SU-DHL-6 (cell line): Measurements from ENCODE around the gene SHD.
A peak's percentile ranks its signal among the peaks of the same experiment; 100 is the strongest.

Experiments used
- H2AFZ ChIP-seq: fragments of 200-600 bp; sonication (generic); 2 replicates; pipeline ENCODE4 v1.6.1; 2014; ENCODE audit warnings: low read depth, mild to moderate bottlenecking, moderate library complexity, mixed read lengths, antibody characterized with exemption, low read length; ENCODE audit not compliant: severe bottlenecking
- H3F3A ChIP-seq: fragments of 200-600 bp; shearing (Covaris generic); 2 replicates; pipeline ENCODE4 v1.6.0; 2016; ENCODE audit warnings: antibody characterized with exemption, mild to moderate bottlenecking; ENCODE audit not compliant: insufficient read depth
- H3K27ac ChIP-seq: fragments of 200-600 bp; sonication (generic); 2 replicates; pipeline ENCODE4 v1.5.1; 2016; ENCODE audit warnings: low read depth, mild to moderate bottlenecking, low read length, moderate library complexity, mixed read lengths
- H3K27me3 ChIP-seq: fragments of 200-600 bp; sonication (generic), shearing (Covaris generic); 2 replicates; pipeline ENCODE4 v1.6.0; 2014; ENCODE audit warnings: mild to moderate bottlenecking, low read length
- H3K36me3 ChIP-seq: fragments of 200-600 bp; sonication (generic); 2 replicates; pipeline ENCODE4 v1.6.1; 2014; ENCODE audit warnings: mild to moderate bottlenecking, low read length, mixed read lengths
- H3K4me2 ChIP-seq: fragments of 300-600, 200-600 bp; shearing (Covaris generic), sonication (generic); 2 replicates; pipeline ENCODE4 v1.6.0; 2014; ENCODE audit warnings: low read length, low read depth, mild to moderate bottlenecking; ENCODE audit not compliant: poor library complexity, severe bottlenecking
- H3K4me3 ChIP-seq: fragments of 200-600 bp; sonication (generic); 2 replicates; pipeline ENCODE4 v1.5.1; 2014; ENCODE audit warnings: antibody characterized with exemption, low read length, mild to moderate bottlenecking, mixed read lengths; ENCODE audit not compliant: insufficient read depth, poor library complexity, severe bottlenecking
- H3K79me2 ChIP-seq: fragments of 200-600 bp; sonication (generic); 2 replicates; pipeline ENCODE4 v1.6.1; 2014; ENCODE audit warnings: mild to moderate bottlenecking, low read length, moderate library complexity; ENCODE audit not compliant: insufficient read depth
- H3K9ac ChIP-seq: fragments of 200-600 bp; sonication (generic); 2 replicates; pipeline ENCODE4 v1.7.0; 2014; ENCODE audit warnings: mild to moderate bottlenecking, low read length
- H3K9me2 ChIP-seq: fragments of 200-600 bp; sonication (generic); replicated peaks from 2 replicates; pipeline ENCODE4 v1.6.1; 2014; ENCODE audit warnings: low read length; ENCODE audit not compliant: insufficient read depth
- H3K9me3 ChIP-seq: fragments of 200-600 bp; sonication (generic); 2 replicates; pipeline ENCODE4 v1.6.1; 2014; ENCODE audit warnings: low read length, mixed read lengths; ENCODE audit not compliant: insufficient read depth
- H4K20me1 ChIP-seq: fragments of 200-600 bp; sonication (generic); 2 replicates; pipeline ENCODE4 v1.6.1; 2014; ENCODE audit warnings: low read depth, mild to moderate bottlenecking, antibody characterized with exemption, low read length, moderate library complexity, mixed read lengths
- EZH2phosphoT487 ChIP-seq: fragments of 200-600 bp; sonication (generic), shearing (Covaris generic); conservative IDR thresholded peaks from 2 replicates; pipeline ENCODE4 v1.6.1; 2018; ENCODE audit warnings: mild to moderate bottlenecking, antibody characterized with exemption, low read length, moderate library complexity, mixed read lengths
- TF ChIP-seq, protein P1 (sequence below): fragments of 200-600 bp; sonication (generic); IDR thresholded peaks from one replicate; pipeline ENCODE4 v1.5.1; 2017; ENCODE audit warnings: antibody characterized with exemption, mild to moderate bottlenecking, low read length, moderate library complexity; ENCODE audit not compliant: insufficient read depth, poor library complexity, severe bottlenecking

SHD gene

DNA sequence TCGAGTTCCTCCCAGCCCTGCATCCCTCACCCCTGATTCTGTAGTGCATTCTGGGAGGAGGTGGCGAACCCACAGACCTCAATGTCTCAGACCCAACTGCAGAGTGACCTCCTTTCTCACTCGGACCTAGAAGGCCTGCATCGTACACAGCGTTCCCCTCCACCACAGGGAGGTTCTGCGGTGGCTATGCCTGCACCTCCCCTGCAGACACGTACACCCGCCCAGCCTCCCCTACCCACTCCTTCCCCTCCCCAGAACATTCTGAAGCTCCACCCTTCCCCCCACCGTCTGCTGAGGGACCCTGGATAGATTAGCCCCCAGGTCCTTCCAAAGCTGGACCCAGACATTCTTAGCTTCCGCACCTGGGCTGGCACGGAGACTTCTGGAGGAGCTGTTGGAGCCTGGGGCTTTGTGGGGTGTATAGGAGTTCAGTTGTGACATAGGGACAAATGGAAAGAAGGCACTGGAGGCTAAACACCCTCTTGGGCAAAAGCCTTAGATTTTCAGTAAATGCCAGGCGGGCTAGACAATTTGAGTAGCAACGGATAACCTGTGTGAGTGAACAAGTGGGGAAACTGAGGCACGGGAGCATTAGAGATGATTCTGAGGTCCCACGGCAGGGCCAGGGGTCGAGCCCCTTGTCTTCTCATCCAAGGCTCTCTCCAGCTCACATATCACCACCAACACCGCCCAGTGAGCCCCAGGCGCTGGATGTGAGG, 24.9 kb downstream of the SHD start:
- TF ChIP-seq, protein P1, sequence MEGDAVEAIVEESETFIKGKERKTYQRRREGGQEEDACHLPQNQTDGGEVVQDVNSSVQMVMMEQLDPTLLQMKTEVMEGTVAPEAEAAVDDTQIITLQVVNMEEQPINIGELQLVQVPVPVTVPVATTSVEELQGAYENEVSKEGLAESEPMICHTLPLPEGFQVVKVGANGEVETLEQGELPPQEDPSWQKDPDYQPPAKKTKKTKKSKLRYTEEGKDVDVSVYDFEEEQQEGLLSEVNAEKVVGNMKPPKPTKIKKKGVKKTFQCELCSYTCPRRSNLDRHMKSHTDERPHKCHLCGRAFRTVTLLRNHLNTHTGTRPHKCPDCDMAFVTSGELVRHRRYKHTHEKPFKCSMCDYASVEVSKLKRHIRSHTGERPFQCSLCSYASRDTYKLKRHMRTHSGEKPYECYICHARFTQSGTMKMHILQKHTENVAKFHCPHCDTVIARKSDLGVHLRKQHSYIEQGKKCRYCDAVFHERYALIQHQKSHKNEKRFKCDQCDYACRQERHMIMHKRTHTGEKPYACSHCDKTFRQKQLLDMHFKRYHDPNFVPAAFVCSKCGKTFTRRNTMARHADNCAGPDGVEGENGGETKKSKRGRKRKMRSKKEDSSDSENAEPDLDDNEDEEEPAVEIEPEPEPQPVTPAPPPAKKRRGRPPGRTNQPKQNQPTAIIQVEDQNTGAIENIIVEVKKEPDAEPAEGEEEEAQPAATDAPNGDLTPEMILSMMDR = no peak
- TF ChIP-seq EZH2phosphoT487 = no peak
- Histone ChIP-seq H3K4me3 (peak overlapping the region; percentile 56), H3K79me2 (no peaks in the 10 kb centered on the region), H3K27ac (no peak overlapping the region), H3K36me3 (no peaks in the 10 kb centered on the region), H3F3A (no peaks in the 10 kb centered on the region), H2AFZ (peak overlapping the region; percentile 2), H3K27me3 (no peaks in the 10 kb centered on the region), H3K4me2 (peak overlapping the region; percentile 31), H3K9me2 (no peaks in the 10 kb centered on the region), H4K20me1 (no peaks in the 10 kb centered on the region), H3K9ac (peak overlapping the region; percentile 51; the same call in 1 of the 2 replicates), H3K9me3 (no peaks in the 10 kb centered on the region)

DNA sequence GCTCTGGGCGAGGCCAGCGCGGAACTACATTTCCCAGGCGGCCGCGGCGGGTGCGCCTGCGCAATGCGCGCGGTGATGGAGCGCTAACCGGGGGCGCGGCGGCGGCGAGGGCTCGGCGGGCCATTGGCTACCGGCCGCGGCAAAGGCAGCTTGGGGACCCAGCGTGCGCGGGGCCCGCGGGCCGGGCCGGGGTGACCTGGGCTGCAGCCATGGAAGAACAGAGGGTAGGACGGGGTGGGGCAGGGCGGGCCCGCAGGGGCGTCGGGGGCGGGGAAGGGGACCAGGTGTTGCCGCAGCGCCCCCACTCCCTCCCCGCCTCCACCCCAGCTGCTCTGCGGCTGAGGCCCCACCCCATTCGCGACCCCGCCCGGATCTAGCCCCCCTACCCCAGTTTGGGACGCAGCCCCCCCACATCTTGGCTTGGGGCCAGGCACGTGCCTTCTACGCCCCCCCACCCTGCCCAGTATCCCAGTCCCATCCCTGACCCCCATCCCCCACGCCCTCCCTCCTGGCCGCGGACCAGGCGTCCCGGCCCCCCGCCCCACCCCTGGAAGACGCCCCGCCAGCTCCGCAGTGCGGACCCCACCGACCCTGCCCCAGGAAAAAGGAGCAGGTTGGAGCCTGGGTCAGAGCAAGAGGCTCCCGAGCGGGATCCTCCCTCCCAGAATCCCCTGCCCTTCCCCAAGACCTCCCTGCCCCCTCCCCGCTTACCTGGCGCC, 25.6 kb downstream of the SHD start, which contains the start of gene FSD1:
Gene FSD1 (plus strand): TSS at position 61 of the 719 bp plus-strand sequence. CDS start 149 bp downstream, at position 210.
- Histone ChIP-seq H3K27me3 (no peaks in the 10 kb centered on the region), H2AFZ (peak within 1 kb of the TSS; percentile 2), H3K9me2 (no peaks in the 10 kb centered on the region), H3K27ac (no peak within 1 kb of the TSS), H3K9ac (peak within 1 kb of the TSS; percentile 51; the same call in 1 of the 2 replicates), H3K4me2 (peak within 1 kb of the TSS; percentile 31), H3K9me3 (no peaks in the 10 kb centered on the region), H3K79me2 (no peaks in the 10 kb centered on the region), H4K20me1 (no peaks in the 10 kb centered on the region), H3K4me3 (peak within 1 kb of the TSS; percentile 56), H3K36me3 (no peaks in the 10 kb centered on the region), H3F3A (no peaks in the 10 kb centered on the region)
- no peak for TF ChIP-seq EZH2phosphoT487
- TF ChIP-seq, protein P1 = no peak

DNA sequence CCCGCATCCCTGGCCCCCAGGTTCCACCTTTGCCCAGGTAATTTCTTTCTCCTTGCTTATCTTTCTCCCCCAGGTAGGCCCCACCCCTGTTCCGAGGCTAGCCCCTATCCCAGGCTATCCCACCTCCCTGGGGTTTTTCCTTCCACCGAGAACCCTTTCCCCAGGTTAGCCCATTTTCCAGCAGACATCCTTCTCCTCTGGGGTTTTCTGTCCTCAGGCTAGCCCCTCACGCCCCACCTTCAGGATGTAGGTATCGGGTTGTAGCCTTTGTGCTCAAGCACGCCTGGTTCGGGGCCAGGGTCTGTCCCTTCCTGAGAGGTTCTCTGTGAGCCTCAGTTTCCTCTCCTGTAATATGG, 26.2 kb downstream of the SHD start:
- Histone ChIP-seq H3K79me2 (no peaks in the 10 kb centered on the region), H3K9ac (no peak overlapping the region), H2AFZ (no peak overlapping the region), H3K4me2 (peak overlapping the region; percentile 31), H3K9me2 (no peaks in the 10 kb centered on the region), H3F3A (no peaks in the 10 kb centered on the region), H3K27me3 (no peaks in the 10 kb centered on the region), H4K20me1 (no peaks in the 10 kb centered on the region), H3K9me3 (no peaks in the 10 kb centered on the region), H3K36me3 (no peaks in the 10 kb centered on the region), H3K4me3 (no peak overlapping the region), H3K27ac (no peak overlapping the region)
- TF ChIP-seq, protein P1 = no peak
- TF ChIP-seq EZH2phosphoT487 = no peak
